OCI-LY3 (cell line): ENCODE results near the gene LRRC14B.

Experiments
- EZH2phosphoT487 ChIP-seq: fragments of 200-600 bp; shearing (Covaris generic); IDR thresholded peaks from 2 replicates; pipeline ENCODE4 v1.6.1; 2018; ENCODE audit warnings: antibody characterized with exemption, mixed run types, low read depth
- TF ChIP-seq, protein P1 (sequence below): fragments of 200-600, 300-600 bp; sonication (generic); IDR thresholded peaks from 2 replicates; pipeline ENCODE4 v1.5.1; 2014; ENCODE audit warnings: antibody characterized with exemption, low read length, low read depth

DNA sequence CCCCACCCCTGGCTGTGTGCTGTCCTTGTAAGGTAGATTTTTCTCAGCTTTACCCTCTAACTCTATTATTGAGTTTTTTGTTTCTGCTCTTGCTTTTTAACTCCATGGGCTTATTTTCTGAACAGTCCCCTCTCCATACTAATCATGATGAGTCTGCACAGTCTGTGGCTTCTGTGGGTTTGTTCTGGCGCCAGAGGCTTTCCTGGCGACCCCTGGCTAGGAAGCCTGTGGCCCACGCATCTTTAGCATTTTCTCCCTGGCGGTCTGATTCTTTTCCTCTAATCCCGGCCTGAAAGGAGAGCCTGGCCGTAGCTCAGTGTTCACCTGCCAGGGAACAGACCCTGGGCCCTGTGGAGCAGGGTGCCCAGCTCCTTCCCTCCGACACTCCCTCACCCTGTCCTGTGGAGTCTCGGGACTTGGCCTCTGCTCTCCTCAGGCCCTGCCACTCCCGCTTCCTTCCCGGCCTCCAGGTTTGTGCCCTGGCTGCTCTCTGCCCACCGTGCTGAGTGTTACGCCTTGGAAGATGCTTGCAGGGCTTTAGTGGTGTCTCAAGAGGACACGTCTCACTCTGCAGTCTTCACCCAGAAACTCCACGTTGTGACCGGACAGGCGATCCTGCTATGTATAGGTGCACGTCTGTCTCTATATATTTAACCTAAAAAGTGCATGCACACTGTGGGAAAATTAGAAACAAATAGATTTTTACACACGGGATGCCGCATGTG, 31.7 kb upstream of the LRRC14B start:
- TF ChIP-seq, protein P1, sequence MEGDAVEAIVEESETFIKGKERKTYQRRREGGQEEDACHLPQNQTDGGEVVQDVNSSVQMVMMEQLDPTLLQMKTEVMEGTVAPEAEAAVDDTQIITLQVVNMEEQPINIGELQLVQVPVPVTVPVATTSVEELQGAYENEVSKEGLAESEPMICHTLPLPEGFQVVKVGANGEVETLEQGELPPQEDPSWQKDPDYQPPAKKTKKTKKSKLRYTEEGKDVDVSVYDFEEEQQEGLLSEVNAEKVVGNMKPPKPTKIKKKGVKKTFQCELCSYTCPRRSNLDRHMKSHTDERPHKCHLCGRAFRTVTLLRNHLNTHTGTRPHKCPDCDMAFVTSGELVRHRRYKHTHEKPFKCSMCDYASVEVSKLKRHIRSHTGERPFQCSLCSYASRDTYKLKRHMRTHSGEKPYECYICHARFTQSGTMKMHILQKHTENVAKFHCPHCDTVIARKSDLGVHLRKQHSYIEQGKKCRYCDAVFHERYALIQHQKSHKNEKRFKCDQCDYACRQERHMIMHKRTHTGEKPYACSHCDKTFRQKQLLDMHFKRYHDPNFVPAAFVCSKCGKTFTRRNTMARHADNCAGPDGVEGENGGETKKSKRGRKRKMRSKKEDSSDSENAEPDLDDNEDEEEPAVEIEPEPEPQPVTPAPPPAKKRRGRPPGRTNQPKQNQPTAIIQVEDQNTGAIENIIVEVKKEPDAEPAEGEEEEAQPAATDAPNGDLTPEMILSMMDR = no peak
- TF ChIP-seq EZH2phosphoT487 = no peak
